ENCODE results near the gene HOXA11.

Gene HOXA11

DNA sequence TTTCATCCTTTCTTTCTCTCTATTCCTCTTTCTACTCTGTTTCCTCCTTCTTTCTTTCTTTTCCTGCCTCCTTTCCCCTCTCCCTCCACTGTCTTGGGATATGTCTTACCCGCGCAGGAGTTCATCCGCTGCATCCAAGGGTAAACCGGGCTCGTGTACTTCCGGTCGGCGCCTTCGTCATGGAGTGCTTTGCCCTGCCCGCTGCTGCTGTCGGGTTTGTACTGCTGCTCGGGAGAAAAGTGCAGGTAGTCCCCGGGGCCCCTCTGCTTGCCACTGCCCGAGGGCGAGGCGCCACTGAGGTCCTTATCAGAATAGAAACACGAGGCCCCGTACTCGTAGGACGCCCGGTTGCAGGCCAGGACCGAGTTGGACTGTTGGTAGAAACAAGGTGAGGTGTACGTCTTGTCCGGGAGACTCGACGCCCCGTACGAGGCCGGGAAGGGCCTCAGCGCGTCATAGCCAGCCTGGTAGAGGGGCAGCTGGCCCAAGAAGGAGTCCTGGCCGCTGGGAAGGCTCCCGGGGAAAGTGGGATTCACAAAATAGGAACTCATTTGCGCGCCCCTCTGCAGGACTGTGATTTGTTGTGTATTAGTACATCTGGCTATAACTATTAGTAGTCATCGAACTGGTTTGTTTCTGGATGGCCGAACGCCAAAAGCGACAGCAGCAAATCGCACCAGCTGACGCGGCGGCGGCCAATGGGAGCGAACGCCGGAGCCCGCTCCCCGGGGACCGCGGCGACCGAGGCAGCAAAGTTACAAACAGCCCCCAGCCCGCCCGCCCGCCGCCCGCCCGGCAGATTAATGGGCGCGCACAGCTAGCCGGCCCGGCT is 37.6 kb downstream of the HOXA11 start, which contains the start of gene HOXA6:
Gene HOXA6, minus strand, starts transcription at position 576 of the 832 bp plus-strand sequence. Its CDS starts 25 bp downstream, at position 551.
- peak; percentile 51 for DNase-seq (ENCODE audit: low spot score)

DNA sequence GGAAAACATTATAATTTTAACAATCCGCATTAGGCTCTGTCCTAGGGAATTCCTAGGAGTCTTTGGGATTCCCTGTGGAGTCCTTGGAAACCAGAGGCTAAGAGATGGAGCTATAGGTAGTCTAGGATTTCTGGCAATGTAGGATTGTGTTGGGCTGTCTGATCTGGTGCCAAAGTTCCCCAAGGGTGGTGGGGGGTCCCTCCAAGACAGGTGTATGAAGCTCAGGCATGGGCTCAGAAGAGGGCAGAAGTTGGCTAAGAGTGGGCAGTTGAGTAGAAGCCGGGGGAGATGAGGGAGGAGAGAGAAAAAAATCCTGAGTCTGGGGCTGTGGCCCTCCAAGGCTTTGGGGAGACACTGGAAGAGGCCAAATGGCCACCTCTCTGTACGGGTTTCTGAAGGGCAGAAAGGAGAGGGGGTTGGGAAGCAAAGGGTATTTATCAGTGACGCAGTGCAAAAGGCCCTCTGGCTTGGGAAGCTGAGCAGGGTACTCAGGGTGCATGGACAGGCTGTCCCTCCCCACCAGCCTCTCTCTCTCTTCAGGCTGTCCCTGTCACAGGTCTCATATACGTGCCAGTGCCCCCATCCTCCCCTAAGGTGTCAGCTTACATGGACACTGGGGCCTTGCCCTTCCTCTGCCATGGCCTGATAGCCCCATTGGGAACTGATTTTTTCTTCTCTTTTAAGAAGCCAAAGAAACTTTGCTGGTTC is 38.4 kb downstream of the HOXA11 start:
- DNase-seq (ENCODE audit: low spot score), result peak; percentile 36

DNA sequence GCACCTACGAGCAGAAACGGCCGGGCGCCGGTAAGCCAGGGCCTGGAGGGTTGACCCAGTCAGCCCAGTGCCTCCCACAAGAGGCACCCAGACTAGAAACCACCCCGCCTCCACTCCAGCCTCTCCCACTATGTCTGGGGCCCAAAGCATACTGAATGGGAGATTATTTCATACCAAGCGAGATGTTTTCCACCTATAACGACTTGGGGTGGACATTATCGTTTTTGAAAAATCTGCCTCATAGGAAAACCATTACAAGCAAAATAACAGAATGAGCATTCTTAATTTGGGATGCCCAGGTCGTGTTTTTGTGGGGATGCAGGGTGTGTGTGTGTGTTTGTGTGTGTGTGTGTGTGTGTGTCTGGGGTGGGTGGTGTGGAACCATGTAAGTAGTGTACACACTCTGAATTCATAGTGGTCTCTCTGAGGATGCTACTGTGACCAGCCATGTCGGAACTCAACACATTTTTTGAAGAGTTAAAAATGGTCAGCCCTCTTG is 39.1 kb downstream of the HOXA11 start:
- DNase-seq (ENCODE audit: low spot score), result no peak

DNA sequence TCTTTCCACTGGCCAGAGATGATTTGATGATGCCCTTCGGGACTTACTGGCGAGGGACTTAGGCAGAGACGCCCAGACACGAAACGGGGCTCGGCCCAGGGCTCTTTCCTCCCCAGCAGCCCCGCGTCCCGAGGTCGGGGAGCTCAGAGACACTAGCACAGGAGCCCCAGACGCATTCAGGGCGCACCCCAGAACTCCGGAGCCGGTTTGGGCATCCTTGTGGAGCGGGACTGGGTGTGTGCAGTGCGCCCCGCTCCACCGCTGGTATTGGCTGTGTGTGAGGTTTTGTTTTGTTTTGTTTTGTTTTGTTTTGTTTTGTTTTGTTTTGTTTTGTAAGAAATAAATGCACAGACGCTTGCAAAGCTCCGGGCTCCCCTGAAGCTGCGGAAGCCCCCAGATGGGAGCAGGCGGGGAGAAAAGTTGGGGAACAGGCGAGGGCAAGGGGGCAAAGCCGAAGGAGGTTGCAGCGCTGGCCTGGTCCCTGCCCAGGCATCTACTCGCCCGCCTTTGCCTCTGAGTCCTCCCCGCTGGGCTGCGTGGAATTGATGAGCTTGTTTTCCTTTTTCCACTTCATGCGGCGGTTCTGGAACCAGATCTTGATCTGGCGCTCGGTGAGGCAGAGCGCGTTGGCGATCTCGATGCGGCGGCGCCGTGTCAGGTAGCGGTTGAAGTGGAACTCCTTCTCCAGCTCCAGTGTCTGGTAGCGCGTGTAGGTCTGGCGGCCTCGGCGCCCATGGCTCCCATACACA is 39.7 kb downstream of the HOXA11 start:
- peak; percentile 41 for DNase-seq (ENCODE audit: low spot score)

DNA sequence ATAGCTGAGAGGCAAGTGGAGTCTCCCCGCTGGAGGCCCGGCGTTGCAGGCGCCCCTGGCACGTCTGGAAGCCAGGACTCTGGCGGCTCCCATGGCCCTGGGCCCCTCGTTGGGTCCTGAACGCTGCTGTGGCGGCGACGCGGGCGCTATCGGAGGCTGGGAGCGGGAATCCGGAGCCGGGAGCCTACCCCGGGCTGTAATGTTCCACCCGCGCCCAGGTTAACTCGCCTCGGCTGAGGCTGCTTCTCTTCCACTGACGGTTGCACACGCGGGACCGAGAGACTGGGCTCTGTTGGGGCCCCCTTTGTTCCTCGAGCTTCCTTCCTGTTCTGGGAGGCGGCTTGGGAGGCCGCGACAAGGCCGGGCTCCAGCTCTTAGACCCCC is 40.3 kb downstream of the HOXA11 start:
- DNase-seq (ENCODE audit: low spot score), result peak; percentile 52

DNA sequence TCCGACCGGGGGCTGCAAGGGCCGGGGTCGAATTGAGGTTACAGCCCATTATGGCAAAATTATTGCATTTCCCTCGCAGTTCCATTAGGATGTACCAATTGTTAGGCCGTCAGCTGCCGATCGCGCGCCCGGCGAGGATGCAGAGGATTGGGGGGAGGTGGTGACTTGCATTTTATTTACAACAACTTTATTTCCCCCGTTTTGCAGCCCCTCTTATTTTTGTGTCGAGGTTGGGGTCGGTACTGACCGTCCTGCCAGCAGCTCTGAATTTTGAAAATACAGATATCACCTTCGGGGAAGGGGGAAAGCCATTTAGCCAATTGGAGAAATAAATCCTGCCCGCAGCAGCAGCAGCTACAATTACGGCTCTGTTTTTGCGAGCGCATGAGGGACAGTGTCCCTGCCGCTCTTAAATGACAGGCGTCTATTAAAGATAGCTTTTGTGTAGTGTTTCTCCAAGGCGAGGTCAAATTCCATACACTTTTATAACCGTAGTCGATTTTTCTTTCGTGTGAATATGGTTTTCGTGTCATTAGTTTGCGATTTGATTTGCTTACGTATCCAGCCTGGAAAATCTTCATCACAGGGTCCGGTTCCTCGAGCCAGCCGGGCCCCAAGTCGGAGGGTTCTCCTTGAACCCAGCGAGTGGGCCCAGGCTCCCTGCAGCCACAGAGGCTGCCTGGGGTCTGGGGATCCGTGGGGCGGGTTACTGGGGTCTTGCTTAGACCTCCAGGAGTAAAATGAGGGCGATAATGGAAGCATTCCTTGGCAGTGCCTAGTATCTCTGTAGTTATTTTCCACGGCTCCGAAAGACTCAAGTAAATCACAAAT is 40.9 kb downstream of the HOXA11 start:
- DNase-seq (ENCODE audit: low spot score), result peak; percentile 46

DNA sequence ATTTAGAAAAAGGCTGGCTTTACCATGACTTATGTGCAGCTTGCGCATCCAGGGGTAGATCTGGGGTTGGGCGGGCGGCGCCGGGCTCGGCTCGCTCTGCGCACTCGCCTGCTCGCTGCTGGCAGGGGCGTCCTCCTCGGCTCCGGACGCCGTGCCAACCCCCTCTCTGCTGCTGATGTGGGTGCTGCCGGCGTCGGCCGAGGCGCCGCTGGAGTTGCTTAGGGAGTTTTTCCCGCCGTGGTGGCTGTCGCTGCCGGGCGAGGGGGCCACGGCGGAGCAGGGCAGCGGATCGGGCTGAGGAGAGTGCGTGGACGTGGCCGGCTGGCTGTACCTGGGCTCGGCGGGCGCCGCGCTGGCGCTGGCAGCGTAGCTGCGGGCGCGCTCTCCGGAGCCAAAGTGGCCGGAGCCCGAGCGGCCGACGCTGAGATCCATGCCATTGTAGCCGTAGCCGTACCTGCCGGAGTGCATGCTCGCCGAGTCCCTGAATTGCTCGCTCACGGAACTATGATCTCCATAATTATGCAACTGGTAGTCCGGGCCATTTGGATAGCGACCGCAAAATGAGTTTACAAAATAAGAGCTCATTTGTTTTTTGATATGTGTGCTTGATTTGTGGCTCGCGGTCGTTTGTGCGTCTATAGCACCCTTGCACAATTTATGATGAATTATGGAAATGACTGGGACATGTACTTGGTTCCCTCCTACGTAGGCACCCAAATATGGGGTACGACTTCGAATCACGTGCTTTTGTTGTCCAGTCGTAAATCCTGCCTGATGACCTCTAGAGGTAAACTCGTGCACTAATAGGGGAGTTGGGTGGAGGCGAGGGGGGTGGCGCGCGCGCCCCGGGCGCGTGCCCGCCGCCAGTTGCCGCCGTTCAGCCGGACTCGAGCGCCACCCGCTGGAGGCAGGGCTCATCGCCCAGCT is 41.7 kb downstream of the HOXA11 start, which contains the start of gene HOXA5:
Gene HOXA5, minus strand, starts transcription at position 659 of the 927 bp plus-strand sequence. Its CDS starts 74 bp downstream, at position 585.
- peak; percentile 88 for DNase-seq (ENCODE audit: low spot score)

DNA sequence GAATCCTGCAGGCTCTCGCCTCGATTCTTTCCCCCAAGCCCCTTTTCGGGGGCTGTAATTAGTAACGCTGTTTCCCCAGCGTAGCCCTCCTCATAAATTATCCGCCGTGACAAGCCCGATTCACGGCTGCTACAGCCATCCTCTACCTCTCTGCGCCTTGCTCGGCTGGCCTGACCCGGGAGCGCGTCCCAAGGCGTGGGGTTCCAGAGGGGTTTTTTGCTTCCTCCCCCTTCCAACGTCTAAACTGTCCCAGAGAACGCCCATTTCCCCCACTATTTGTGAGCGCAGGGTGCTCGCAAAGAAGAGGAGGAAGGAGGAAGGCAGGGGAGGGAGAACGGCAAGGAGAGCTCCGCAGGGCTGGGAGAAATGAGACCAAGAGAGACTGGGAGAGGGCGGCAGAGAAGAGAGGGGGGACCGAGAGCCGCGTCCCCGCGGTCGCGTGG is 42.4 kb downstream of the HOXA11 start:
- no peak for DNase-seq (ENCODE audit: low spot score)

GRCh38 chr7:27141923-27142579 is 43.0 kb downstream of the HOXA11 start:
- DNase-seq (ENCODE audit: low spot score), result peak; percentile 52

DNA sequence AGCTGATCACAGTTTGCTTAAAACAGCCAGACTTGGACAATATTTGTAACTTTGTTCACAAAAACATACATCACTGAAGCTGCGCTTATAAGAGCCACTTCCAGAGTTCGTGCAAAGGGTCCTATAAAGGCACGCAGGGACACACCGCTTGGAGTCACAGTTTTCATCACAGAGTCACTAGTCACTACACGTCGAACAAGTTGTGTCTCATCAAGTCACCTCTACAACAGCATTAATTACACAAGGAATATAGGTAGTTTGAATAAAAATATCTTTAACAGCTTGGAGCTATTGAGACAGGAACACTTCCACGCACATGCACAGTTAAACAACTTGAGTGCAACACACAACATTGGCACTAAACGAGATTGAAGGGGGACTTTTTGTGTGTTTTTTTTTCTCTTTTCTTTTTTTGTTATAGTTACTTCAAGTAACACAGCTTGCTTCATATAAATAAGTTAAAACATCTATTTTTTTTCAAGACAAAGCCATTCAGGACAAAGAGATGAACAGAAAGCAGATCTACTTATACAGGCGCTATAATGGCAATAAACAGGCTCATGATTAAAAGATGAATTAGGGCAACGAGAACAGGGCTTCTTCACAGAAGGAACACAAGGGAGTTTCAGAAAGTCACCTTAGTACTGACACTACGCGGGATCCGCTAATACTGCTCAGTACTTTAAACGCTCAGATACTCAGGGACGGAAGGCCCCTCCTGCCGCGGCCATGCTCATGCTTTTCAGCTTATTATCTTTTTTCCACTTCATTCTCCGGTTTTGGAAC is 43.7 kb downstream of the HOXA11 start:
- DNase-seq (ENCODE audit: low spot score), result peak; percentile 24

GRCh38 chr7:27140126-27140857 is 44.7 kb downstream of the HOXA11 start:
- peak; percentile 44 for DNase-seq (ENCODE audit: low spot score)

DNA sequence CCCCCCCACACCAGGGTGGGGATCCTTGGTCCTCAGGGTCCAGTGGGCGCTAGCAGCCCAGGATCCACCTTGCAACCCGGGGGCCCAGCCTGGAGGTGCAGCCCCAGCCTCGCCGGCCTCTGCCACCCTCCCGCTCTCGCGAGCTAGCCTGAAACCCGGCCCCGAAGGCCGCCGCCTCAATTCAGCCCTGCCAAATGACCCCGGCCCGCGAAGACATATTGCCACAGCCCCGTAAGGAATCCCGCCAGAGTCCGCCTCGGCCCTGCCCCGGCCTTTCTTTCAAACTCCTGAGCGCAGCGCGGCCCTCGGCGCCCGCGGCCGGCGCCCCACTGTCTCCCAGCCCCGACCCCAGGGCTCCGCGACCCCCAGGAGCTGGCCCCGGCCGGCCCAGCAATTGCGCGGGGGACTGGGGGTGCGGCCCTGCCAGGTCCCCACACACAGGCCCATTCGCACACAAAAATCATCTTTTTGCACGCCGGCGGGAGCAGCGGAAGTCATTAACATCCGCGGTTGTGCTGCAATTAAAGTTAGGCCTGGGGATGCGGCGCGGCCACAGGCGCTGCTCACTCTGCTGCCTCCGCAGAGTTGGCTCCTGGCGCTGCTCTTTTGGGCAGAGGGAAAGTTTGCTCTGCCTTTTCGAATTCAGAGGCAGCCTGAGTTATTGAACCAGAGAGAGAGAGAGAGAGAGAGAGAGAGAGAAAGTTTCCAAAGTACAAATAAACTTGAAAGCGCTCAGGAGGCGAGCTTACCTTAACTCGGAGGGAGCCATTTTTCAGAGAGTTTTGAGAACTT is 45.5 kb downstream of the HOXA11 start:
- peak; percentile 57 for DNase-seq (ENCODE audit: low spot score)

GRCh38 chr7:27138985-27139333 is 46.1 kb downstream of the HOXA11 start:
- no peak for DNase-seq (ENCODE audit: low spot score)

GRCh38 chr7:27138472-27138871 is 46.6 kb downstream of the HOXA11 start:
- no peak for DNase-seq (ENCODE audit: low spot score)

DNA sequence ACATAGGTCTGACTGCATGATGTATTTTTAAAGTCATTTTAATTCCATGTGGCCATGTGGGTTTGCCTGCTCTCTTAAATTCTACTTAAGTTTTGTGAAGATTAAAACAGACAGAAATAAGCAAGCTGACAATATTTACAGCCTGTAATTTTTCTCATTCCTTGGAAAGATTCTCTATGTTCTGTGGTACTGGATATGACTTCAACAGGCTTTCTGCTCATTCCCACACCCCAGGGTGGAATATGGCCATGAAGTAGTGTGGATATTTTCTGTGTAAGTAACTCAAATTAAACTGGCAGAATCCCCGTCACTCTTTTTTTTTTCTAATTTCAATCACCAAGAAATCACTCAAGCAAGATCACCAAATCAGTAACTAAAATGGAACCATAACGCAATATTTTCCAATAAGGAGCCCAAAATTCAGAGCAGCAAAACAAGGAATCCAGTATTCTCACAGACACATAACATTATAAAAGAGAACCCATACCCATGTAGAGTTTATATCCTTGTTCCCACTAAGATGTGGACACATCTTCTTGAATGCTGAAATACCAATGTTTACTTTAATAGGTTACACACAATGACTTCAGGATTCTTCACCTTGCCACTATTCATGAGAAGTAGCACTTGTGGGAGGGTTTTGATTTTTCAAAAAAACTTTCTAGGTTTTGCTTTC is 47.3 kb downstream of the HOXA11 start:
- no peak for DNase-seq (ENCODE audit: low spot score)

GRCh38 chr7:27134392-27134791 is 50.6 kb downstream of the HOXA11 start:
- DNase-seq (ENCODE audit: low spot score), result no peak

All from ecto neural progenitor cell (in vitro differentiated cells).